ENCODE data around the gene BCL10.

Gene BCL10

DNA sequence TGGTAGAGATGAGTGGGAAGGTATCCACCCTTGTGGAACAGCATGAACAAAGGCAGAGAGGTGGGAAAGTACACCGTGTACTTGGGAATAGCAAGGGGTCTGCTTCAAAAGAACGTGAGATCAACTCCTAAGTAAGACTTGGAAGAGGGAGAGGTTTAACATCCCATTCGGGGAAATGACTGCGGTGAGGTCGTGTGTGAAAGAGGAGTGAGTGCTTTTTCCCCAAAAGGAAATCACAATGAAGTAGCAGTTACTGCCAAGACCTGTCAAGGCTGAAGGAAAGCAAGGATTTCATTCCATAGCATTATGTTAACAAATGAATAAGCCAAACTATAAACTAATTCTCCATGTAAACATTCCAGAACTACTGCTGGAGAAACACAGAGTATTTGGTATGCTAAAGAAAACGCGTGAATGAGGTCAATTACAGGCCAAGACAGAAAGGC, 55.7 kb downstream of the BCL10 start:
- DNase-seq (ENCODE audit: low spot score), result no peak

DNA sequence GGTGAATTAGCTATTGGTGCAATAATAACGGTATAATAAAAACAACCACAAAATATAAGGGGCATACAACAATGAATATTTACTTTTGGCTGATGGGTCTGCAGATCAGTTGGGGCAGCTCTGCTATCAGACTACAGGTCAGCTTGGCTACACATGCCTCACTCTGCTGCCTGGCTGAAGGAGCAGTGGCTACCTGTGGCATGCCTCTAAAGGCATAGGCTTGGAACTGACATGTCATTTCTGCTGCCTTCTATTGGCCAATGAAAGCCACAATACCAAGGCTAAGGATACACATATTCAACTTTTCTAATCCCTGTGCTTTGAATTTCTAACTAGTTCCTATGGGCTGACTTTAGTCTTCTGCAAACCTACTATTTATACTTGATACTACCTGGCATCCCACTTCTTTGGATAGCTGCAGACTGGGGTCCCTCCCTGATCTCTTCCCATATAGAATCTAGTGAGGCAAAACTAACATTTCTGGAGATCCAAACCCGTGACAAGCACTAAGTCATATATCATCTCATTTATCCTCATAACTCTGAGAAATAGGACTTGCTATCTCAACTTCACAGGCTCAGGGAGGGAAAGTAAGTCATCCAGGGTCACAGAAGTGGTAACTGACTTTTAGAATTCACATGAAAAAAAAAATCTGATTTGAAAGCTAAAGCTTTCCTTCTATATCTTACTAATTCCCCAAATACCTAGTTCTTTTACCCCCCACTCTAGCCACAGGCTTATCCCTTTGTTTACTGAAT, 56.4 kb downstream of the BCL10 start:
- DNase-seq (ENCODE audit: low spot score), result no peak

- no peak for DNase-seq (ENCODE audit: low spot score)
Observed at GRCh38 chr1:85216697-85217096, 59.7 kb downstream of the BCL10 start.

All from CD4-positive, alpha-beta T cell treated with Interleukin-15 for 4 hours (primary cell).